Kidney capillary endothelial cell (primary cell): Measurements from ENCODE around the gene SHB.

Experiments
- DNase-seq: peaks from one replicate; pipeline ENCODE4 v3.0.0-alpha.2; 2018; ENCODE audit warnings: low spot score

The SHB gene

GRCh38 chr9:38042626-38043357 is 26.2 kb downstream of the SHB start:
- no peak for DNase-seq

- DNase-seq = no peak
Measured at GRCh38 chr9:38041564-38042243, 27.3 kb downstream of the SHB start.

- DNase-seq = no peak
Measured at GRCh38 chr9:38039907-38040682, 28.9 kb downstream of the SHB start.

GRCh38 chr9:38039090-38039906 is 29.7 kb downstream of the SHB start:
- peak; percentile 48 for DNase-seq

GRCh38 chr9:38038307-38039089 is 30.5 kb downstream of the SHB start:
- no peak for DNase-seq

GRCh38 chr9:38037981-38038306 is 31.1 kb downstream of the SHB start:
- DNase-seq = no peak

GRCh38 chr9:38036359-38037084 is 32.5 kb downstream of the SHB start:
- DNase-seq = no peak

GRCh38 chr9:38035873-38036272 is 33.2 kb downstream of the SHB start:
- DNase-seq = peak; percentile 90

GRCh38 chr9:38033941-38034340 is 35.1 kb downstream of the SHB start:
- DNase-seq = no peak

- no peak for DNase-seq
Measured at GRCh38 chr9:38032266-38033110, 36.5 kb downstream of the SHB start.

GRCh38 chr9:38031594-38031993 is 37.4 kb downstream of the SHB start:
- DNase-seq = no peak

- no peak for DNase-seq
Measured at GRCh38 chr9:38030658-38031057, 38.4 kb downstream of the SHB start.

GRCh38 chr9:38029915-38030638 is 39.0 kb downstream of the SHB start:
- no peak for DNase-seq

GRCh38 chr9:38027714-38028113 is 41.3 kb downstream of the SHB start:
- DNase-seq = no peak

GRCh38 chr9:38026840-38027527 is 42.0 kb downstream of the SHB start:
- no peak for DNase-seq

GRCh38 chr9:38026021-38026809 is 42.8 kb downstream of the SHB start:
- peak; percentile 93 for DNase-seq

- no peak for DNase-seq
Measured at GRCh38 chr9:38025166-38025565, 43.9 kb downstream of the SHB start.
